ENCODE data around the gene PDIA5. TPM values are rescaled to one million over a fixed set of nuclear protein-coding genes. Genes with fewer than 3 reads are reported as not detected.

Gene PDIA5
- polyA plus RNA-seq, 2 donors = 3.1 to 5.9 TPM

GRCh38 chr3:123188058-123188457 lies 121.2 kb downstream of the PDIA5 start:
- no peaks in the 10 kb centered on the region for H3K36me3 ChIP-seq (ENCODE audit: control insufficient read depth in 2 of 2, insufficient read depth in 2 of 2, low read length in 1 of 2)
- H3K9me3 ChIP-seq (ENCODE audit: control insufficient read depth in 2 of 2, insufficient read depth in 1 of 2, low read depth in 1 of 2, low read length in 1 of 2) = no peaks in the 10 kb centered on the region
- H3K4me1 ChIP-seq (ENCODE audit: control insufficient read depth in 2 of 2, insufficient read depth in 2 of 2, low read length in 1 of 2) = no peaks in the 10 kb centered on the region
- no peaks in the 10 kb centered on the region for H3K27me3 ChIP-seq (ENCODE audit: control insufficient read depth in 1 of 2, insufficient read depth in 2 of 2, low read length in 2 of 2)
- H3K4me3 ChIP-seq (ENCODE audit: low read depth in 1 of 2, low read length in 2 of 2) = no peak overlapping the region
- WGBS, 2 donors = 83 to 91% methylated on average over 6 of the region's 6 CpGs
- no peak overlapping the region for H3K27ac ChIP-seq (ENCODE audit: low read depth in 2 of 2, low read length in 1 of 2)

DNA sequence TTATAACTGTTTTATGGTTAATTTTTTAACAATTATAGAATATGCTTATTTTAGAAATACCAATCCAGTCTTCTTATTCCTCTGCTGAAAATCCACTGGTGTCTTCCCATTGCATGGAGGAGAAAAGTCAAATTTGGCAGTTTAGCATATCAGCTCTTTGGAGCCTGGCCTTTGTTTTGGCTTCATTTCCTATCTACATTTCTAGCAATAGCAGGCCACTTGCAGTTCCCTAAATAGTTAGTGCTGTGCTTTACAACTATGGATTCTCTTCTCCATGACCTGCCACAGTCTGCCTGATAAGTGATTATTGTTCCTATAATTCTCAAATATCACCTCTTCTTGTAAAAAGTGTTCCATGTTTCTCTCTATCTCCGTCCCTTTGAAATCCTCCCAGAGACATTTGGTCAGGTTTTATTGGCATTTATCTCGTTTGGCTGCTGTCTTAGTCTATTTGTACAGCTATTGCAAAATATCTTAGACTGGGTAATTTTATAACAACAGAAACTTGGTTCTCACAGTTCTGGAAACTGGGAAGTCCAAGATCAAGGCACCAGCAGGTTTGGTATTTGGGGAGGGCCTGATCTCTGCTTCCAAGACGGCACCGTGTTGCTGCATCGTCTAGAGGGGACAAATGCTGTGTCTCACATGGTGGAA lies 126.8 kb downstream of the PDIA5 start:
- no peaks in the 10 kb centered on the region for H3K9me3 ChIP-seq (ENCODE audit: control insufficient read depth in 2 of 2, insufficient read depth in 1 of 2, low read depth in 1 of 2, low read length in 1 of 2)
- H3K36me3 ChIP-seq (ENCODE audit: control insufficient read depth in 2 of 2, insufficient read depth in 2 of 2, low read length in 1 of 2) = no peaks in the 10 kb centered on the region
- H3K4me1 ChIP-seq (ENCODE audit: control insufficient read depth in 2 of 2, insufficient read depth in 2 of 2, low read length in 1 of 2) = no peaks in the 10 kb centered on the region
- WGBS, 2 donors = 86 to 88% methylated on average over 5 of the region's 5 CpGs
- no peak overlapping the region for H3K27ac ChIP-seq (ENCODE audit: low read depth in 2 of 2, low read length in 1 of 2)
- no peak overlapping the region for H3K4me3 ChIP-seq (ENCODE audit: low read depth in 1 of 2, low read length in 2 of 2)
- no peaks in the 10 kb centered on the region for H3K27me3 ChIP-seq (ENCODE audit: control insufficient read depth in 1 of 2, insufficient read depth in 2 of 2, low read length in 2 of 2)

DNA sequence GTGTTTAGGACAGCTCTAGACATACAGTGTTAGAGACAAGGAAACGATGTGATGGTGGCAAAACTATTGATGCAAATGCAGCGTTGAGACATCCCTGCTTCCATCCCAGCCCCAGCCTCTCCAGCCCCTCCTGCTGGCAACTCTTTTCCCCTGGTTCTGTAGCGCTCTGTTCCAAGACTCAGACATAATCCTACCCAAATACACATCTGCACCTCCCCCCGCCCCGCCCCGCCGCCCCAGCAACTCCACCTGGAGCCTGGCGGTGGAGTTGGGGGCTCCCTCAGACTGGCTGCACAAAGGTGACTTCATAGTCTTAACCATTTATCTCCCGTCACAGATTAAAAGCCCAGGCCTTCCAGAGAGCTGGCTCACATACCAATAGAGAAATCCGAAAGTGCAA lies 127.7 kb downstream of the PDIA5 start:
- Histone ChIP-seq H3K36me3 (ENCODE audit: control insufficient read depth in 2 of 2, insufficient read depth in 2 of 2, low read length in 1 of 2) (no peaks in the 10 kb centered on the region), H3K9me3 (ENCODE audit: control insufficient read depth in 2 of 2, insufficient read depth in 1 of 2, low read depth in 1 of 2, low read length in 1 of 2) (no peaks in the 10 kb centered on the region), H3K27me3 (ENCODE audit: control insufficient read depth in 1 of 2, insufficient read depth in 2 of 2, low read length in 2 of 2) (no peaks in the 10 kb centered on the region), H3K27ac (ENCODE audit: low read depth in 2 of 2, low read length in 1 of 2) (no peak overlapping the region), H3K4me3 (ENCODE audit: low read depth in 1 of 2, low read length in 2 of 2) (no peak overlapping the region), H3K4me1 (ENCODE audit: control insufficient read depth in 2 of 2, insufficient read depth in 2 of 2, low read length in 1 of 2) (no peaks in the 10 kb centered on the region)
- 28 to 39% methylated on average over 10 of the region's 10 CpGs for WGBS, 2 donors

- Histone ChIP-seq H3K27ac (ENCODE audit: low read depth in 2 of 2, low read length in 1 of 2) (no peak overlapping the region), H3K9me3 (ENCODE audit: control insufficient read depth in 2 of 2, insufficient read depth in 1 of 2, low read depth in 1 of 2, low read length in 1 of 2) (no peaks in the 10 kb centered on the region), H3K4me3 (ENCODE audit: low read depth in 1 of 2, low read length in 2 of 2) (no peak overlapping the region), H3K4me1 (ENCODE audit: control insufficient read depth in 2 of 2, insufficient read depth in 2 of 2, low read length in 1 of 2) (peaks cover 0 to 3% of the 10 kb centered on the region in 2 donors), H3K36me3 (ENCODE audit: control insufficient read depth in 2 of 2, insufficient read depth in 2 of 2, low read length in 1 of 2) (no peaks in the 10 kb centered on the region), H3K27me3 (ENCODE audit: control insufficient read depth in 1 of 2, insufficient read depth in 2 of 2, low read length in 2 of 2) (no peaks in the 10 kb centered on the region)
- WGBS, 2 donors = 95 to 100% methylated on average over 1 of the region's 1 CpG
Observed at GRCh38 chr3:123198372-123198771, 131.5 kb downstream of the PDIA5 start.

DNA sequence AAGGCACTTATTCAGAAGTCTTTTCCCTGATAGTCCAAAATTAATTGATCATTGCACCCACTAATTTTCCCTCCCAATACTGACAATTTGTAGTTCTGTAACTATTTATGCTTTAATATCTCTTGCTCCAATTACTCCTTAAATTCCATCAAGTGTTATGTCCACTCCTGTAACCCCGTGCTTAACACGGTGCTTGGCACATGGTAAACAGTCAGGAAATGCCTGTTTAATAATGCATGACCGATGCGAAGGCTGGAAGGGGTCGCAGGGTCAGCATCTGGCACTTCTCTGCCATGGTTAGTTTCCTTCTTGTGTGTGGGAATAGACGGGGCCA lies 134.4 kb downstream of the PDIA5 start:
- H3K4me1 ChIP-seq (ENCODE audit: control insufficient read depth in 2 of 2, insufficient read depth in 2 of 2, low read length in 1 of 2) = peaks cover 0 to 3% of the 10 kb centered on the region in 2 donors
- peak overlapping the region; percentile 91 to 96 for H3K4me3 ChIP-seq (ENCODE audit: low read depth in 1 of 2, low read length in 2 of 2)
- no peaks in the 10 kb centered on the region for H3K9me3 ChIP-seq (ENCODE audit: control insufficient read depth in 2 of 2, insufficient read depth in 1 of 2, low read depth in 1 of 2, low read length in 1 of 2)
- no peaks in the 10 kb centered on the region for H3K36me3 ChIP-seq (ENCODE audit: control insufficient read depth in 2 of 2, insufficient read depth in 2 of 2, low read length in 1 of 2)
- 2 to 4% methylated on average over 6 of the region's 6 CpGs for WGBS, 2 donors
- H3K27me3 ChIP-seq (ENCODE audit: control insufficient read depth in 1 of 2, insufficient read depth in 2 of 2, low read length in 2 of 2) = no peaks in the 10 kb centered on the region
- peak overlapping the region; percentile 62 to 65 for H3K27ac ChIP-seq (ENCODE audit: low read depth in 2 of 2, low read length in 1 of 2)

DNA sequence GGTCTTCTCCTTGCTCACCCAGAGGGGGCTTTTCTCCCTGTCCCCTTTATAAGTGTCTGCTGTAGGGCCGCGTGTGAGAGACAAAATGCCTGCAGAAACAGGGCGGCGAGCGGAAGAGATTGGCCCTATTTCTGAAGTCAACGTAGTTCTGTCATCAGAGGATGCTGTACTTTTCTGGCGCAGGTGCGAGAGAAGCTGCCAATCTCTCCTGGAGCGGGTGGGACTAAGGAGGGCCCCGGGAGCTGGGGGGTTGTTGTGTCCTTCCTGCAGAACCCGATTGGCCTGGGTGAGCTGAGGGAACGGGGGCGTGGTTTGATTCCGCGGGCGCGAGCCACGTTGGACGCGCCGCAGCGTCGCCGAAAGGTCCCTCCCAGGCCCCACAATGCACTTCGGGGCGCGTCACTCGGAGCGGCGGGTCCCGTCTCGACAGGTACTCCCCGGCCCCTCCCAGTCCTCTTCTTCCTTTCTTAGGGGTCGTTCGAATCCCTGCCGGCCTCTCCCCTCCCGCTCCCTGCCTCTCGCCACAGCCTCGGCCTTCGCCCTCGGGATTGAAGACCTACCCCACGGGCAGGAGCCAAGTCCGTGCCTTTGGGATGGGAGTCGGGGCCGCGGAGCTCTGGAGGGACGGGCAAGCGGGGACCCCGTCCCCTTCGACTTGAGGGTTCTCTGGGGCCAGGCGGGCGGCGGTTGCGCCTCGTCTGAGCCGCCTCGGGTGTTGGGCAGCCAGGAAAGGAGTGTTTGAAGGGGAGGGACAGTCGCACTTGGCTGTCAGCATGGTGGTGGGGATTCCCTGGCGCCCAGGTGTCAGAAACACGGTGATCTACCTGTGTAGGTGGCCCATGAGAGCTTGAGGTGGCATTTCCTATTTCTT lies 135.0 kb downstream of the PDIA5 start, which contains the start of gene SEC22A:
Gene SEC22A, plus strand, starts transcription at position 387 of the 871 bp plus-strand sequence. CDS start 7,275 bp downstream, outside the sequence.
- peak within 1 kb of the TSS; percentile 82 to 90 for H3K27ac ChIP-seq (ENCODE audit: low read depth in 2 of 2, low read length in 1 of 2)
- no peaks in the 10 kb centered on the region for H3K27me3 ChIP-seq (ENCODE audit: control insufficient read depth in 1 of 2, insufficient read depth in 2 of 2, low read length in 2 of 2)
- H3K9me3 ChIP-seq (ENCODE audit: control insufficient read depth in 2 of 2, insufficient read depth in 1 of 2, low read depth in 1 of 2, low read length in 1 of 2) = no peaks in the 10 kb centered on the region
- H3K4me1 ChIP-seq (ENCODE audit: control insufficient read depth in 2 of 2, insufficient read depth in 2 of 2, low read length in 1 of 2) = peaks cover 0 to 3% of the 10 kb centered on the region in 2 donors
- 0% methylated on average over 59 to 60 of the region's 60 CpGs for WGBS, 2 donors
- no peaks in the 10 kb centered on the region for H3K36me3 ChIP-seq (ENCODE audit: control insufficient read depth in 2 of 2, insufficient read depth in 2 of 2, low read length in 1 of 2)
- peak within 1 kb of the TSS; percentile 91 to 96 for H3K4me3 ChIP-seq (ENCODE audit: low read depth in 1 of 2, low read length in 2 of 2)

DNA sequence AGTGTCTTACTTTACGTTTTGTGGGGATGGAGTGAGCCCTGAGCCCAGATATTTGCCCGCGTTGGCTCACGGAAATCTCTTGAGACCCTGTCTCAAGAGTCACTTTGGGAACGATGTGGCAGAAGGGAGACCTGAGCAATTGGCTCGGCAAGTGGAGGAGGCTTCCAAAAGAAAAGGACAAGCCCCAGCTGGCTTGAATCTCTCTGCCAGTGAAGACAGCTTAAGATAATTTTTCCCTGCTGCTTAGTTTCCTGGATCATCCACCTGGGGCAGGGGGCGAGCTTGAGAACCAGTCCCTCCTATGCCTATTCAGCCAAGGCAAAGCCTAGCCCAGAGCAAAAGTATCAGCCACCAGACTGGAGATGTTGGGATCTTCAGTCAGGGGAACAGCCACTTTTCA lies 135.6 kb downstream of the PDIA5 start:
- WGBS, 2 donors = 1% methylated on average over 7 of the region's 7 CpGs
- Histone ChIP-seq H3K4me1 (ENCODE audit: control insufficient read depth in 2 of 2, insufficient read depth in 2 of 2, low read length in 1 of 2) (peaks cover 0 to 3% of the 10 kb centered on the region in 2 donors), H3K27me3 (ENCODE audit: control insufficient read depth in 1 of 2, insufficient read depth in 2 of 2, low read length in 2 of 2) (no peaks in the 10 kb centered on the region), H3K27ac (ENCODE audit: low read depth in 2 of 2, low read length in 1 of 2) (peak overlapping the region in 1 of 2 donors; percentile 90), H3K9me3 (ENCODE audit: control insufficient read depth in 2 of 2, insufficient read depth in 1 of 2, low read depth in 1 of 2, low read length in 1 of 2) (no peaks in the 10 kb centered on the region), H3K36me3 (ENCODE audit: control insufficient read depth in 2 of 2, insufficient read depth in 2 of 2, low read length in 1 of 2) (no peaks in the 10 kb centered on the region), H3K4me3 (ENCODE audit: low read depth in 1 of 2, low read length in 2 of 2) (peak overlapping the region; percentile 91 to 96)

Other genes starting within 250 kb of the PDIA5 start
- under 1 TPM; 0.19 to 0.28 TPM for gene SEMA5B, start 39.3 kb upstream of the PDIA5 start, polyA plus RNA-seq
- gene SEC22A, start 134.9 kb downstream of the PDIA5 start, polyA plus RNA-seq = 10 to 100 TPM in 1 of 2 donors, 1 to 10 TPM in 1; 3.2 to 11.5 TPM

All from esophagus (tissue), 2 donors.